DOHH2 (cell line): ENCODE results near the gene SERPINB7.

Experiments used
- H3F3A ChIP-seq: fragments of 200-600 bp; sonication (generic), shearing (Covaris generic); 2 replicates; pipeline ENCODE4 v1.6.0; 2016; ENCODE audit warnings: antibody characterized with exemption, mild to moderate bottlenecking; ENCODE audit not compliant: control insufficient read depth, insufficient read depth
- H3K27ac ChIP-seq: fragments of 200-600 bp; sonication (generic); 2 replicates; pipeline ENCODE4 v1.5.1; 2014; ENCODE audit warnings: low read depth, mild to moderate bottlenecking, low read length, moderate library complexity
- H3K27me3 ChIP-seq: fragments of 200-600 bp; sonication (generic); 2 replicates; pipeline ENCODE4 v1.6.1; 2014; ENCODE audit warnings: mild to moderate bottlenecking, low read length, mixed read lengths; ENCODE audit not compliant: control insufficient read depth
- H3K36me3 ChIP-seq: fragments of 200-600 bp; sonication (generic); 2 replicates; pipeline ENCODE4 v1.6.1; 2014; ENCODE audit warnings: mild to moderate bottlenecking, low read length, moderate library complexity, mixed read lengths; ENCODE audit not compliant: control insufficient read depth
- H3K4me1 ChIP-seq: fragments of 200-600 bp; sonication (generic); 2 replicates; pipeline ENCODE4 v1.6.1; 2014; ENCODE audit warnings: mild to moderate bottlenecking, low read length, mixed read lengths; ENCODE audit not compliant: control insufficient read depth
- H3K4me2 ChIP-seq: fragments of 200-600 bp; sonication (generic); 2 replicates; pipeline ENCODE4 v1.6.0; 2014; ENCODE audit warnings: mild to moderate bottlenecking, low read length, moderate library complexity
- H3K4me3 ChIP-seq: fragments of 200-600 bp; sonication (generic); 2 replicates; pipeline ENCODE4 v1.5.1; 2014; ENCODE audit warnings: mild to moderate bottlenecking, low read length, mixed read lengths
- H3K79me2 ChIP-seq: fragments of 200-600 bp; sonication (generic); 2 replicates; pipeline ENCODE4 v1.6.1; 2014; ENCODE audit warnings: mild to moderate bottlenecking, low read length, mixed read lengths; ENCODE audit not compliant: control insufficient read depth
- H3K9me2 ChIP-seq: fragments of 200-600 bp; sonication (generic); replicated peaks from 2 replicates; pipeline ENCODE4 v1.6.1; 2014; ENCODE audit warnings: mild to moderate bottlenecking, low read length, mixed read lengths; ENCODE audit not compliant: control insufficient read depth
- H3K9me3 ChIP-seq: fragments of 200-600 bp; sonication (generic); 2 replicates; pipeline ENCODE4 v1.6.1; 2014; ENCODE audit warnings: antibody characterized with exemption, low read length, mixed read lengths; ENCODE audit not compliant: control insufficient read depth, insufficient read depth
- H4K20me1 ChIP-seq: fragments of 200-600 bp; sonication (generic); 2 replicates; pipeline ENCODE4 v1.6.0; 2014; ENCODE audit warnings: low read depth, mild to moderate bottlenecking, antibody characterized with exemption, low read length, moderate library complexity; ENCODE audit not compliant: control insufficient read depth, insufficient read depth
- CTCF ChIP-seq: fragments of 200-600 bp; sonication (generic); IDR thresholded peaks from one replicate; pipeline ENCODE4 v1.5.1; 2014; ENCODE audit warnings: antibody characterized with exemption, mild to moderate bottlenecking, low read depth, low read length; ENCODE audit not compliant: poor library complexity, severe bottlenecking
- EZH2phosphoT487 ChIP-seq: fragments of 200-600 bp; sonication (generic); IDR thresholded peaks from 2 replicates; pipeline ENCODE4 v1.6.1; 2017; ENCODE audit warnings: borderline replicate concordance, mild to moderate bottlenecking, antibody characterized with exemption, low read length, moderate library complexity, mixed read lengths

Gene SERPINB7

GRCh38 chr18:63749489-63749888 is 25.7 kb upstream of the SERPINB7 start:
- no peaks in the 10 kb centered on the region for H3K36me3 ChIP-seq
- no peaks in the 10 kb centered on the region for H3K79me2 ChIP-seq
- no peaks in the 10 kb centered on the region for H3K27me3 ChIP-seq
- no peaks in the 10 kb centered on the region for H3K4me1 ChIP-seq
- H3K27ac ChIP-seq = no peak overlapping the region
- no peaks in the 10 kb centered on the region for H3K9me2 ChIP-seq
- H3K4me2 ChIP-seq = no peak overlapping the region
- H4K20me1 ChIP-seq = no peaks in the 10 kb centered on the region
- no peak for TF ChIP-seq CTCF
- TF ChIP-seq EZH2phosphoT487 = no peak
- no peaks in the 10 kb centered on the region for H3K9me3 ChIP-seq
- no peaks in the 10 kb centered on the region for H3F3A ChIP-seq
- no peak overlapping the region for H3K4me3 ChIP-seq

GRCh38 chr18:63752636-63753035 is 22.6 kb upstream of the SERPINB7 start:
- Histone ChIP-seq H3K27me3 (no peaks in the 10 kb centered on the region), H3F3A (no peaks in the 10 kb centered on the region), H3K27ac (no peak overlapping the region), H3K79me2 (no peaks in the 10 kb centered on the region), H4K20me1 (no peaks in the 10 kb centered on the region), H3K36me3 (no peaks in the 10 kb centered on the region), H3K9me3 (no peaks in the 10 kb centered on the region), H3K4me2 (no peak overlapping the region), H3K4me1 (no peaks in the 10 kb centered on the region), H3K9me2 (no peaks in the 10 kb centered on the region), H3K4me3 (no peak overlapping the region)
- TF ChIP-seq EZH2phosphoT487 = no peak
- TF ChIP-seq CTCF = no peak

GRCh38 chr18:63753676-63754075 is 21.5 kb upstream of the SERPINB7 start:
- H3K9me2 ChIP-seq = no peaks in the 10 kb centered on the region
- no peak overlapping the region for H3K4me2 ChIP-seq
- no peaks in the 10 kb centered on the region for H4K20me1 ChIP-seq
- H3K27ac ChIP-seq = no peak overlapping the region
- no peaks in the 10 kb centered on the region for H3K9me3 ChIP-seq
- H3K79me2 ChIP-seq = no peaks in the 10 kb centered on the region
- no peaks in the 10 kb centered on the region for H3F3A ChIP-seq
- no peaks in the 10 kb centered on the region for H3K36me3 ChIP-seq
- H3K27me3 ChIP-seq = no peaks in the 10 kb centered on the region
- H3K4me3 ChIP-seq = no peak overlapping the region
- no peaks in the 10 kb centered on the region for H3K4me1 ChIP-seq
- TF ChIP-seq CTCF (no peak), EZH2phosphoT487 (no peak)

GRCh38 chr18:63757541-63757940 is 17.7 kb upstream of the SERPINB7 start:
- Histone ChIP-seq H3K4me1 (no peaks in the 10 kb centered on the region), H3K27ac (no peak overlapping the region), H3K9me3 (peaks cover 4% of the 10 kb centered on the region; the same call in 1 of the 2 replicates), H3F3A (no peaks in the 10 kb centered on the region), H3K27me3 (no peaks in the 10 kb centered on the region), H3K79me2 (no peaks in the 10 kb centered on the region), H3K9me2 (no peaks in the 10 kb centered on the region), H4K20me1 (no peaks in the 10 kb centered on the region), H3K4me2 (no peak overlapping the region), H3K36me3 (no peaks in the 10 kb centered on the region), H3K4me3 (no peak overlapping the region)
- TF ChIP-seq EZH2phosphoT487 = no peak
- no peak for TF ChIP-seq CTCF
